ENCODE results near the gene MOCS3.

Gene MOCS3

GRCh38 chr20:50924261-50924920 is 34.2 kb upstream of the MOCS3 start:
- 93% methylated on average over 1 of the region's 2 CpGs for WGBS
- Histone ChIP-seq H3K79me1 (replicated peaks; ENCODE audit: low read length, poor library complexity, severe bottlenecking) (no peaks in the 10 kb centered on the region), H3K9ac (ENCODE audit: low read length) (no peak overlapping the region), H3K4me2 (ENCODE audit: low read length, poor library complexity, severe bottlenecking) (no peak overlapping the region), H3K14ac (ENCODE audit: low read length in 2 of 2) (no peak overlapping the region), H2BK15ac (ENCODE audit: low read depth, poor library complexity, severe bottlenecking) (no peak overlapping the region), H3K23ac (ENCODE audit: low read length in 2 of 2) (no peak overlapping the region), H3K4me1 (ENCODE audit: control insufficient read depth, insufficient read depth, low read depth, low read length) (peaks cover 14% of the 10 kb centered on the region), H2AFZ (ENCODE audit: low read depth, low read length) (no peak overlapping the region), H3K18ac (ENCODE audit: low read depth in 1 of 2, low read length in 2 of 2) (no peak overlapping the region), H4K91ac (ENCODE audit: low read length) (no peak overlapping the region), H4K8ac (ENCODE audit: low read length) (no peak overlapping the region), H3K4ac (ENCODE audit: low read depth in 1 of 2, low read length in 2 of 2) (no peak overlapping the region), H2BK12ac (ENCODE audit: low read length in 2 of 2) (no peak overlapping the region), H3K9me3 (ENCODE audit: control insufficient read depth, low read length) (no peaks in the 10 kb centered on the region), H3K36me3 (ENCODE audit: control insufficient read depth in 1 of 2, insufficient read depth in 2 of 2, low read depth in 1 of 2, low read length in 2 of 2) (peaks cover 9 to 37% of the 10 kb centered on the region in 2 experiments), H3K4me3 (ENCODE audit: insufficient read depth in 1 of 2, low read depth in 1 of 2, low read length in 2 of 2) (no peak overlapping the region), H3K27ac (ENCODE audit: low read length, poor library complexity, severe bottlenecking) (no peak overlapping the region), H2AK5ac (ENCODE audit: low read length, severe bottlenecking) (no peak overlapping the region), H3K27me3 (ENCODE audit: control insufficient read depth in 1 of 2, insufficient read depth in 1 of 2, low read length in 2 of 2) (no peaks in the 10 kb centered on the region), H2BK120ac (ENCODE audit: low read depth, low read length) (no peak overlapping the region), H2BK5ac (ENCODE audit: low read depth, low read length, poor library complexity, severe bottlenecking) (no peak overlapping the region)
- DNase-seq: peak; percentile 40

- no peak overlapping the region for H4K8ac ChIP-seq (ENCODE audit: low read length)
- no peak overlapping the region for H3K4ac ChIP-seq (ENCODE audit: low read depth in 1 of 2, low read length in 2 of 2)
- H3K23ac ChIP-seq (ENCODE audit: low read length in 2 of 2): no peak overlapping the region
- no peak overlapping the region for H2BK12ac ChIP-seq (ENCODE audit: low read length in 2 of 2)
- H3K27ac ChIP-seq (ENCODE audit: low read length, poor library complexity, severe bottlenecking): no peak overlapping the region
- H3K14ac ChIP-seq (ENCODE audit: low read length in 2 of 2): no peak overlapping the region
- DNase-seq: no peak
- H3K4me2 ChIP-seq (ENCODE audit: low read length, poor library complexity, severe bottlenecking): no peak overlapping the region
- H2BK120ac ChIP-seq (ENCODE audit: low read depth, low read length): no peak overlapping the region
- no peaks in the 10 kb centered on the region for H3K27me3 ChIP-seq (ENCODE audit: control insufficient read depth in 1 of 2, insufficient read depth in 1 of 2, low read length in 2 of 2)
- no peak overlapping the region for H2BK5ac ChIP-seq (ENCODE audit: low read depth, low read length, poor library complexity, severe bottlenecking)
- H3K36me3 ChIP-seq (ENCODE audit: control insufficient read depth in 1 of 2, insufficient read depth in 2 of 2, low read depth in 1 of 2, low read length in 2 of 2): peaks cover 9 to 37% of the 10 kb centered on the region in 2 experiments
- no peak overlapping the region for H2AFZ ChIP-seq (ENCODE audit: low read depth, low read length)
- no peaks in the 10 kb centered on the region for H3K9me3 ChIP-seq (ENCODE audit: control insufficient read depth, low read length)
- H2BK15ac ChIP-seq (ENCODE audit: low read depth, poor library complexity, severe bottlenecking): no peak overlapping the region
- no peak overlapping the region for H4K91ac ChIP-seq (ENCODE audit: low read length)
- peaks cover 9% of the 10 kb centered on the region for H3K4me1 ChIP-seq (ENCODE audit: control insufficient read depth, insufficient read depth, low read depth, low read length)
- no CpG with 5 or more reads among the region's 1 CpG for WGBS
- no peaks in the 10 kb centered on the region for H3K79me1 ChIP-seq (replicated peaks; ENCODE audit: low read length, poor library complexity, severe bottlenecking)
- no peak overlapping the region for H3K18ac ChIP-seq (ENCODE audit: low read depth in 1 of 2, low read length in 2 of 2)
- no peak overlapping the region for H3K9ac ChIP-seq (ENCODE audit: low read length)
- H2AK5ac ChIP-seq (ENCODE audit: low read length, severe bottlenecking): no peak overlapping the region
- no peak overlapping the region for H3K4me3 ChIP-seq (ENCODE audit: insufficient read depth in 1 of 2, low read depth in 1 of 2, low read length in 2 of 2)
These were observed 32.1 kb upstream of the MOCS3 start for GRCh38 chr20:50926530-50926929.

GRCh38 chr20:50928469-50928868 is 30.1 kb upstream of the MOCS3 start:
- Histone ChIP-seq H2AFZ (ENCODE audit: low read depth, low read length) (no peak overlapping the region), H2AK5ac (ENCODE audit: low read length, severe bottlenecking) (no peak overlapping the region), H3K4me2 (ENCODE audit: low read length, poor library complexity, severe bottlenecking) (peak overlapping the region; percentile 76), H2BK5ac (ENCODE audit: low read depth, low read length, poor library complexity, severe bottlenecking) (no peak overlapping the region), H3K9ac (ENCODE audit: low read length) (peak overlapping the region; percentile 19), H3K4me1 (ENCODE audit: control insufficient read depth, insufficient read depth, low read depth, low read length) (peaks cover 14% of the 10 kb centered on the region), H3K79me1 (replicated peaks; ENCODE audit: low read length, poor library complexity, severe bottlenecking) (peaks cover 2% of the 10 kb centered on the region), H4K8ac (ENCODE audit: low read length) (no peak overlapping the region), H3K18ac (ENCODE audit: low read depth in 1 of 2, low read length in 2 of 2) (no peak overlapping the region), H3K4ac (ENCODE audit: low read depth in 1 of 2, low read length in 2 of 2) (no peak overlapping the region), H3K4me3 (ENCODE audit: insufficient read depth in 1 of 2, low read depth in 1 of 2, low read length in 2 of 2) (peak overlapping the region in 1 of 2 experiments; percentile 80), H3K14ac (ENCODE audit: low read length in 2 of 2) (no peak overlapping the region), H2BK120ac (ENCODE audit: low read depth, low read length) (no peak overlapping the region), H3K9me3 (ENCODE audit: control insufficient read depth, low read length) (no peaks in the 10 kb centered on the region), H2BK15ac (ENCODE audit: low read depth, poor library complexity, severe bottlenecking) (no peak overlapping the region), H3K27ac (ENCODE audit: low read length, poor library complexity, severe bottlenecking) (no peak overlapping the region), H2BK12ac (ENCODE audit: low read length in 2 of 2) (no peak overlapping the region), H4K91ac (ENCODE audit: low read length) (no peak overlapping the region), H3K27me3 (ENCODE audit: control insufficient read depth in 1 of 2, insufficient read depth in 1 of 2, low read length in 2 of 2) (no peaks in the 10 kb centered on the region), H3K36me3 (ENCODE audit: control insufficient read depth in 1 of 2, insufficient read depth in 2 of 2, low read depth in 1 of 2, low read length in 2 of 2) (peaks cover 8 to 44% of the 10 kb centered on the region in 2 experiments), H3K23ac (ENCODE audit: low read length in 2 of 2) (no peak overlapping the region)
- DNase-seq: no peak
- WGBS: 60% methylated on average over 1 of the region's 5 CpGs

- DNase-seq: peak; percentile 96
- H2AK5ac ChIP-seq (ENCODE audit: low read length, severe bottlenecking): no peak overlapping the region
- peaks cover 7 to 55% of the 10 kb centered on the region in 2 experiments for H3K36me3 ChIP-seq (ENCODE audit: control insufficient read depth in 1 of 2, insufficient read depth in 2 of 2, low read depth in 1 of 2, low read length in 2 of 2)
- no peaks in the 10 kb centered on the region for H3K27me3 ChIP-seq (ENCODE audit: control insufficient read depth in 1 of 2, insufficient read depth in 1 of 2, low read length in 2 of 2)
- peak overlapping the region; percentile 80 to 99 for H3K4me3 ChIP-seq (ENCODE audit: insufficient read depth in 1 of 2, low read depth in 1 of 2, low read length in 2 of 2)
- peak overlapping the region; percentile 76 for H3K4me2 ChIP-seq (ENCODE audit: low read length, poor library complexity, severe bottlenecking)
- no peak overlapping the region for H2BK12ac ChIP-seq (ENCODE audit: low read length in 2 of 2)
- peak overlapping the region; percentile 27 for H2BK120ac ChIP-seq (ENCODE audit: low read depth, low read length)
- peak overlapping the region; percentile 68 for H3K27ac ChIP-seq (ENCODE audit: low read length, poor library complexity, severe bottlenecking)
- H4K91ac ChIP-seq (ENCODE audit: low read length): no peak overlapping the region
- H2BK15ac ChIP-seq (ENCODE audit: low read depth, poor library complexity, severe bottlenecking): no peak overlapping the region
- peak overlapping the region; percentile 86 for H3K9ac ChIP-seq (ENCODE audit: low read length)
- H3K4ac ChIP-seq (ENCODE audit: low read depth in 1 of 2, low read length in 2 of 2): peak overlapping the region in 1 of 2 experiments; percentile 57
- no peak overlapping the region for H4K8ac ChIP-seq (ENCODE audit: low read length)
- no peak overlapping the region for H2AFZ ChIP-seq (ENCODE audit: low read depth, low read length)
- peak overlapping the region in 1 of 2 experiments; percentile 86 for H3K18ac ChIP-seq (ENCODE audit: low read depth in 1 of 2, low read length in 2 of 2)
- H3K23ac ChIP-seq (ENCODE audit: low read length in 2 of 2): no peak overlapping the region
- no peaks in the 10 kb centered on the region for H3K9me3 ChIP-seq (ENCODE audit: control insufficient read depth, low read length)
- no peak overlapping the region for H3K14ac ChIP-seq (ENCODE audit: low read length in 2 of 2)
- H2BK5ac ChIP-seq (ENCODE audit: low read depth, low read length, poor library complexity, severe bottlenecking): no peak overlapping the region
- peaks cover 2% of the 10 kb centered on the region for H3K79me1 ChIP-seq (replicated peaks; ENCODE audit: low read length, poor library complexity, severe bottlenecking)
- H3K4me1 ChIP-seq (ENCODE audit: control insufficient read depth, insufficient read depth, low read depth, low read length): peaks cover 12% of the 10 kb centered on the region
- WGBS: 11% methylated on average over 8 of the region's 13 CpGs
These were observed 29.1 kb upstream of the MOCS3 start for GRCh38 chr20:50929299-50930138.

All from mesenchymal stem cell (in vitro differentiated cells and primary cell).